H1 (cell line): ENCODE measurements around the gene NR2F1-AS1. TPM values are rescaled to one million over a fixed set of nuclear protein-coding genes. Genes with fewer than 3 reads are reported as not detected.

Experiments
- CTCF ChIA-PET: fragments of 300-600 bp; sonication (Branson Sonifier 250); formaldehyde crosslinking; loops from one replicate; lab custom pipeline; 2021; ENCODE audit not compliant: partially characterized antibody; lab: Charles Lee
- POLR2A ChIA-PET: fragments of 300-600 bp; sonication (Branson Sonifier 250); formaldehyde crosslinking; loops from one replicate; lab custom pipeline; 2021; ENCODE audit warnings: inconsistent platforms; ENCODE audit not compliant: partially characterized antibody; lab: Charles Lee
- DNase-seq, 2 experiments: peaks; one replicate each; pipeline versions ENCODE4 v3.0.0 to v3.0.0-alpha.2; 2010 to 2022; ENCODE audit warnings: low spot score in 2 of 2, low read depth in 1 of 2, mixed read lengths in 1 of 2
- FAIRE-seq: peaks from 2 replicates; lab custom pipeline; 2011; peaks lifted over from hg19 to GRCh38; lab: Jason Lieb, UNC
- H2AFZ ChIP-seq: 2 replicates; pipeline ENCODE4 v1.8.1; 2012; ENCODE audit warnings: low read length, inconsistent platforms
- H2AK5ac ChIP-seq: 2 replicates; pipeline ENCODE4 v1.6.1; 2013; ENCODE audit warnings: low read depth, low read length
- H2BK120ac ChIP-seq: replicated peaks from 2 replicates; pipeline ENCODE3; 2013; ENCODE audit warnings: low read depth, low read length, inconsistent platforms
- H2BK12ac ChIP-seq: 2 replicates; pipeline ENCODE4 v1.6.1; 2013; ENCODE audit warnings: low read depth, low read length
- H2BK15ac ChIP-seq: 2 replicates; pipeline ENCODE4 v1.6.1; 2013; ENCODE audit warnings: low read length
- H2BK20ac ChIP-seq: 2 replicates; pipeline ENCODE4 v1.6.1; 2013; ENCODE audit warnings: low read length
- H2BK5ac ChIP-seq: 2 replicates; pipeline ENCODE4 v1.6.1; 2013; ENCODE audit warnings: low read depth, low read length
- H3K14ac ChIP-seq: 2 replicates; pipeline ENCODE4 v1.6.1; 2013; ENCODE audit warnings: inconsistent platforms; ENCODE audit not compliant: insufficient read length
- H3K18ac ChIP-seq: 2 replicates; pipeline ENCODE4 v1.6.1; 2013; ENCODE audit warnings: low read length; ENCODE audit errors: extremely low read depth
- H3K23ac ChIP-seq: 2 replicates; pipeline ENCODE4 v1.6.1; 2013; ENCODE audit warnings: inconsistent platforms; ENCODE audit not compliant: insufficient read length
- H3K23me2 ChIP-seq: 2 replicates; pipeline ENCODE4 v1.6.1; 2013; ENCODE audit warnings: low read depth, low read length
- H3K27ac ChIP-seq: 2 replicates; pipeline ENCODE4 v1.6.1; 2011; ENCODE audit warnings: low read depth, low read length, inconsistent platforms
- H3K27me3 ChIP-seq, 4 experiments: replicated peaks in 1 of 4; 1 replicate in 1 of 4; 2 replicates in 3 of 4; pipeline versions ENCODE4 v1.6.1 to v1.8.1; 2011 to 2013; ENCODE audit warnings: low read length in 3 of 4, mild to moderate bottlenecking in 3 of 4, inconsistent platforms in 2 of 4, mixed read lengths in 2 of 4, moderate library complexity in 1 of 4; ENCODE audit not compliant: control insufficient read depth in 3 of 4, insufficient read depth in 3 of 4; ENCODE audit errors: extremely low read depth in 1 of 4
- H3K36me3 ChIP-seq, 4 experiments: 2 replicates each; pipeline versions ENCODE4 v1.6.1 to v1.8.1; 2011 to 2013; ENCODE audit warnings: mild to moderate bottlenecking in 4 of 4, low read length in 3 of 4, moderate library complexity in 2 of 4, control low read depth in 1 of 4, inconsistent platforms in 1 of 4; ENCODE audit not compliant: insufficient read depth in 4 of 4, control insufficient read depth in 2 of 4
- H3K4ac ChIP-seq: replicated peaks from 2 replicates; pipeline ENCODE3; 2013; ENCODE audit warnings: low read length, low read depth, mixed read lengths, inconsistent platforms; ENCODE audit not compliant: insufficient read length
- H3K4me1 ChIP-seq, 4 experiments: replicated peaks in 1 of 4; 1 replicate in 1 of 4; 2 replicates in 3 of 4; pipeline versions ENCODE4 v1.6.1 to v1.8.1; 2011 to 2013; ENCODE audit warnings: low read length in 3 of 4, inconsistent platforms in 2 of 4, mixed read lengths in 1 of 4; ENCODE audit not compliant: insufficient read depth in 4 of 4, control insufficient read depth in 3 of 4
- H3K4me2 ChIP-seq, 2 experiments: 2 replicates each; pipeline versions ENCODE4 v1.6.1 to v1.8.1; 2011 to 2013; ENCODE audit warnings: low read depth in 2 of 2, low read length in 2 of 2, control low read depth in 1 of 2, inconsistent platforms in 1 of 2, mild to moderate bottlenecking in 1 of 2; ENCODE audit not compliant: insufficient read depth in 1 of 2
- H3K4me3 ChIP-seq, 4 experiments: fragments of 200-600, 300-600 bp in 1 of 4; sonication (generic), shearing (Covaris generic), sonication (Bioruptor Twin) in 1 of 4; 2 replicates each; pipeline versions ENCODE4 v1.5.1 to v1.8.1; 2011 to 2016; ENCODE audit warnings: low read length in 4 of 4, low read depth in 3 of 4, control low read depth in 2 of 4, inconsistent platforms in 2 of 4, mild to moderate bottlenecking in 2 of 4, mixed read lengths in 1 of 4, moderate library complexity in 1 of 4; ENCODE audit not compliant: insufficient read depth in 2 of 4; ENCODE audit errors: extremely low read depth in 1 of 4
- H3K56ac ChIP-seq: replicated peaks from 2 replicates; pipeline ENCODE3; 2013; ENCODE audit warnings: low read depth, mild to moderate bottlenecking, mixed read lengths, low read length, inconsistent platforms; ENCODE audit not compliant: insufficient read length
- H3K79me1 ChIP-seq: 2 replicates; pipeline ENCODE4 v1.6.1; 2013; ENCODE audit warnings: low read depth, low read length, control low read depth
- H3K79me2 ChIP-seq, 2 experiments: 2 replicates each; pipeline versions ENCODE4 v1.6.1 to v1.8.1; 2012 to 2013; ENCODE audit warnings: low read length in 2 of 2, mild to moderate bottlenecking in 2 of 2, inconsistent platforms in 1 of 2; ENCODE audit not compliant: insufficient read depth in 2 of 2, control insufficient read depth in 1 of 2
- H3K9ac ChIP-seq, 4 experiments: replicated peaks in 1 of 4; 1 replicate in 1 of 4; 2 replicates in 3 of 4; pipeline versions ENCODE4 v1.6.1 to v1.8.1; 2011 to 2013; ENCODE audit warnings: low read depth in 3 of 4, low read length in 3 of 4, control low read depth in 2 of 4, mild to moderate bottlenecking in 2 of 4, moderate library complexity in 2 of 4, inconsistent platforms in 1 of 4; ENCODE audit errors: extremely low read depth in 1 of 4
- H3K9me3 ChIP-seq, 2 experiments: 2 replicates each; pipeline versions ENCODE4 v1.6.1 to v1.8.1; 2012 to 2013; ENCODE audit warnings: mild to moderate bottlenecking in 2 of 2, moderate library complexity in 2 of 2, control low read depth in 1 of 2, inconsistent platforms in 1 of 2, low read depth in 1 of 2, low read length in 1 of 2, mixed read lengths in 1 of 2; ENCODE audit not compliant: insufficient read depth in 2 of 2
- H4K20me1 ChIP-seq, 2 experiments: replicated peaks in 1 of 2; 2 replicates each; pipeline versions ENCODE3 to v1.8.1; 2011 to 2013; ENCODE audit warnings: inconsistent platforms in 2 of 2, low read length in 2 of 2, mild to moderate bottlenecking in 1 of 2; ENCODE audit not compliant: insufficient read depth in 2 of 2, control insufficient read depth in 1 of 2
- H4K5ac ChIP-seq: 2 replicates; pipeline ENCODE4 v1.6.1; 2013; ENCODE audit warnings: low read length, low read depth, mixed read lengths, inconsistent platforms; ENCODE audit not compliant: insufficient read length
- H4K8ac ChIP-seq: 2 replicates; pipeline ENCODE4 v1.8.0; 2013; ENCODE audit warnings: mild to moderate bottlenecking, moderate library complexity, low read length, inconsistent platforms; ENCODE audit not compliant: insufficient read depth; ENCODE audit errors: extremely low read depth
- H4K91ac ChIP-seq: replicated peaks from 2 replicates; pipeline ENCODE3; 2013; ENCODE audit warnings: low read length, mixed read lengths, inconsistent platforms; ENCODE audit not compliant: insufficient read length
- CBX8 ChIP-seq: fragments of 300-800, 300-1000 bp; sonication (generic); IDR thresholded peaks from 2 replicates; pipeline ENCODE4 v1.7.1; 2016; ENCODE audit warnings: low read depth, low read length, borderline replicate concordance
- KDM5A ChIP-seq: fragments of 200-600 bp; IDR thresholded peaks from 2 replicates; pipeline ENCODE4 v1.7.1; 2012; ENCODE audit warnings: mild to moderate bottlenecking, low read length, inconsistent platforms, mixed read lengths
- RBBP5 ChIP-seq: IDR thresholded peaks from 2 replicates; pipeline ENCODE4 v1.7.1; 2012; ENCODE audit warnings: low read depth, mild to moderate bottlenecking, inconsistent platforms, low read length, moderate library complexity, borderline replicate concordance
- polyA plus RNA-seq, 7 experiments: library from polyadenylated mRNA; depleted of rRNA in 3 of 7; stranded (reverse) in 5 of 7; unstranded in 2 of 7; fragments of >200 nt in 5 of 7; fragments of 200-250 nt in 2 of 7; gene quantifications; 1 replicate in 5 of 7; 2 replicates in 1 of 7; 4 replicates in 1 of 7; pipeline versions ENCODE4 v1.2.1 to v1.2.3, GENCODE V29; 2011 to 2013; ENCODE audit warnings: missing spikeins in 2 of 7, mixed read lengths in 2 of 7
- total RNA-seq: library from RNA; stranded (reverse); fragmentation: NEBNext Ultra II Directional; extraction: Animal tissue kit (Norgen Biotek cat#: 25700); gene quantifications from 2 replicates; pipeline ENCODE4 v1.2.1, GENCODE V29; 2021
- TF ChIP-seq, protein P1 (sequence below): IDR thresholded peaks from 2 replicates; pipeline ENCODE4 v1.6.1; 2011; ENCODE audit warnings: low read depth, mild to moderate bottlenecking, low read length; ENCODE audit not compliant: insufficient read depth

NR2F1-AS1 gene
- total and polyA plus RNA-seq, 2 of the 8 experiments (the other 6 are each of a cell fraction or from before 2014, with no cell fraction given), result 1.6 to 5.6 TPM

DNA sequence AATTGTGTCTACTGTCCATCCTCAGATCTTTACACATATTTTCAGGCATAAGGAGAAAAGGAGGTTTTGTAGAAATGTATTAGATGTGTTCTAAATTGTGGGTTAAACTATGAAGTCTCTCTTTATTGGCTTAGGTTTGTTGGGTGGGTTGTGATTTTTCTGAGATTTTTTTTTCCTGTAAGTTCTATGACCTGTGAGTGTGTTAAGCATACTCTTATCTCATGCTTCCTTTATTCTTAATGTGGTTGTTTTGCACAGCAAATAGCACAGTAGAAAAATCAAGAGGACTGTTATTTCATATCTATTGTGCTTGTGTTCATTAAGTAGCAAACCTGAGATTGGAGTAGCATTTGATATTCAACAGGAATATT is 25.3 kb upstream of the NR2F1-AS1 start:
- Histone ChIP-seq H2BK120ac (no peak overlapping the region), H3K14ac (no peak overlapping the region), H4K20me1 (peaks cover 17% of the 10 kb centered on the region in 2 experiments), H3K9me3 (no peaks in the 10 kb centered on the region), H3K23ac (no peak overlapping the region), H2AK5ac (no peak overlapping the region), H2AFZ (no peak overlapping the region), H4K5ac (no peak overlapping the region), H3K9ac (no peak overlapping the region), H3K4me3 (no peak overlapping the region), H3K56ac (no peak overlapping the region), H2BK12ac (no peak overlapping the region), H4K91ac (no peak overlapping the region), H3K4me1 (peaks cover 5 to 13% (median 8%) of the 10 kb centered on the region in 4 experiments; a peak in 6 of 7 replicates), H2BK15ac (no peak overlapping the region), H3K4me2 (no peak overlapping the region), H3K4ac (no peak overlapping the region), H3K18ac (no peak overlapping the region), H3K79me1 (no peaks in the 10 kb centered on the region; the same call in 1 of the 2 replicates), H3K36me3 (peaks cover 0 to 4% (median 0%) of the 10 kb centered on the region in 4 experiments; a peak in 2 of 8 replicates), H3K27me3 (peaks cover 79 to 100% (median 92%) of the 10 kb centered on the region in 4 experiments), H2BK5ac (no peak overlapping the region), H3K79me2 (no peaks in the 10 kb centered on the region), H3K27ac (no peak overlapping the region), H3K23me2 (no peaks in the 10 kb centered on the region; the same call in 1 of the 2 replicates), H2BK20ac (no peak overlapping the region), H4K8ac (no peak overlapping the region)
- DNase-seq (no peak), FAIRE-seq (no peak)
- CTCF ChIA-PET, result interaction anchor here (1.6 to 3.6 kb wide), 7 partner anchors 8 to 194 kb away, joined by 3 to 32 read pairs (median 16); no protein-coding TSS in a partner anchor
- POLR2A ChIA-PET, result no interaction called here
- no peak for TF ChIP-seq RBBP5
- no peak for TF ChIP-seq KDM5A
- TF ChIP-seq, protein P1, sequence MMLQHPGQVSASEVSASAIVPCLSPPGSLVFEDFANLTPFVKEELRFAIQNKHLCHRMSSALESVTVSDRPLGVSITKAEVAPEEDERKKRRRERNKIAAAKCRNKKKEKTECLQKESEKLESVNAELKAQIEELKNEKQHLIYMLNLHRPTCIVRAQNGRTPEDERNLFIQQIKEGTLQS, result no peak
- TF ChIP-seq CBX8, result 0 out of 2 replicates have a peak, but pooled peaks have one; percentile 85
